Stomach (tissue), 9 donors: ENCODE data around the gene RBPJ. TPM values are rescaled to one million over a fixed set of nuclear protein-coding genes. Genes with fewer than 3 reads are reported as not detected.

Experiments
- DNase-seq, 2 donors: peaks; one replicate each; pipeline versions ENCODE4 v3.0.0 to v3.0.0-alpha.2; 2013 to 2019
- H3K27ac ChIP-seq, 5 donors: fragments of 200-600 bp in 4 of 5; sonication (generic) in 4 of 5; one replicate each; pipeline ENCODE4 v1.5.1; 2013 to 2019; ENCODE audit warnings: mild to moderate bottlenecking in 1 of 5, moderate library complexity in 1 of 5
- H3K27me3 ChIP-seq, 3 donors: fragments of 200-600 bp; sonication (generic); one replicate each; pipeline ENCODE4 v1.5.1; 2017 to 2019; ENCODE audit warnings: mixed run types in 1 of 3
- H3K36me3 ChIP-seq, 4 donors: fragments of 200-600 bp; sonication (generic); 1 replicate in 3 of 4; 2 replicates in 1 of 4; pipeline ENCODE4 v1.5.1; 2016 to 2019
- H3K4me1 ChIP-seq, 4 donors: fragments of 200-600 bp; sonication (generic); one replicate each; pipeline ENCODE4 v1.5.1; 2016 to 2019
- H3K4me3 ChIP-seq, 4 donors: fragments of 200-600 bp; sonication (generic) in 3 of 4; one replicate each; pipeline ENCODE4 v1.5.1; 2016 to 2019; ENCODE audit warnings: mild to moderate bottlenecking in 1 of 4
- H3K9me3 ChIP-seq, 4 donors: fragments of 200-600 bp; sonication (generic); one replicate each; pipeline ENCODE4 v1.5.1; 2016 to 2019
- EP300 ChIP-seq: sonication (generic); formaldehyde crosslinking; IDR thresholded peaks from one replicate; pipeline ENCODE4 v1.6.1; 2017; ENCODE audit warnings: antibody characterized with exemption
- POLR2A ChIP-seq, 4 donors: fragments of 450-650 bp; IDR thresholded peaks; one replicate each; pipeline ENCODE4 v1.6.1; 2016; ENCODE audit warnings: antibody characterized with exemption in 4 of 4, control low read depth in 2 of 4, mild to moderate bottlenecking in 1 of 4, moderate library complexity in 1 of 4
- POLR2AphosphoS5 ChIP-seq, 3 donors: sonication (generic); formaldehyde crosslinking; IDR thresholded peaks; one replicate each; pipeline ENCODE4 v1.6.1; 2016; ENCODE audit warnings: antibody characterized with exemption in 3 of 3
- WGBS, 5 donors: extraction: QIAGEN DNeasy Blood & Tissue Kit in 3 of 5; methylation state at CpG; one replicate each; pipeline versions ENCODE4 v1.1.5 to v1.1.7; 2013 to 2018; 5-methylcytosine and 5-hydroxymethylcytosine counted together
- intact Hi-C: fragments of 100-400 bp; cut with DNase I; formaldehyde crosslinking; loops from one replicate; pipeline ENCODE4 v1.15.1; 2023; ENCODE audit warnings: low total_unique reads
- polyA plus RNA-seq, 3 donors: library from polyadenylated mRNA; stranded (reverse); fragments of 200-250 nt; gene quantifications; one replicate each; pipeline ENCODE4 v1.2.3, GENCODE V29; 2013
- total RNA-seq, 5 donors: library from RNA; depleted of rRNA; stranded (reverse); fragments of >200 nt; gene quantifications; one replicate each; pipeline versions ENCODE4 v1.1.0 to v1.2.3, GENCODE V29; 2014 to 2016
- TF ChIP-seq, protein P1 (sequence below), 7 experiments: fragments of 450-650 bp in 4 of 7; fragments of 200-600 bp in 3 of 7; sonication (generic) in 3 of 7; IDR thresholded peaks; one replicate each; pipeline ENCODE4 v1.5.1; 2016 to 2019; ENCODE audit warnings: antibody characterized with exemption in 7 of 7, control low read depth in 2 of 7, mild to moderate bottlenecking in 1 of 7
- donor health status: healthy with polysubstance abuse.
- donor health status: Bipolar disorder and iron deficiency.
- donor health status: healthy.

The RBPJ gene
- total and polyA plus RNA-seq, 8 donors = 23.2 to 184 (median 45.8) TPM

DNA sequence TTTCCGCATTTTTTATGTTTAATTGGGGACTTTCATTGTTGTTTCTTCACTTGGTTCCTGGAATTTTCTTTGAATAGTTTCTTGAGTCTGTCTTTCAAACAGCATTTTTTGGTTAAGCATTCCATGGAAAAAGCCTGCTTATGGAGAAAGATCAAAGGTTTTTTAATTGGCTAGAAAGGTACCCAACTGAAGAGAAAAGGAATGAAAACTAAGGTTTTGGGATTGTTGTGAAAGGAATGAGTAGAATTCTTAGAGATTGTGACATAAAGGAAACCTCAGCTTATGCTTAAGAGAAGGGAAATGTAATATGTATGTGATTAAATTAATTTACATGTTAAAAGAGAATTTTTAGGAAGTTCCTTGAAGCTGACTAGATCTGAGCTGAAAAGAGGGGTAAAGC is 86.7 kb downstream of the RBPJ start:
- 95 to 100% (median 97%) methylated on average over 1 of the region's 1 CpG for WGBS, 5 donors
- intact Hi-C loops = no loop called here
- Histone ChIP-seq H3K4me3 (no peak overlapping the region), H3K27me3 (no peaks in the 10 kb centered on the region), H3K27ac (no peak overlapping the region), H3K36me3 (peaks cover 0 to 19% (median 13%) of the 10 kb centered on the region in 4 donors), H3K4me1 (peaks cover 0 to 27% (median 9%) of the 10 kb centered on the region in 4 donors), H3K9me3 (peaks cover 0 to 13% (median 4%) of the 10 kb centered on the region in 4 donors)
- TF ChIP-seq, protein P1, sequence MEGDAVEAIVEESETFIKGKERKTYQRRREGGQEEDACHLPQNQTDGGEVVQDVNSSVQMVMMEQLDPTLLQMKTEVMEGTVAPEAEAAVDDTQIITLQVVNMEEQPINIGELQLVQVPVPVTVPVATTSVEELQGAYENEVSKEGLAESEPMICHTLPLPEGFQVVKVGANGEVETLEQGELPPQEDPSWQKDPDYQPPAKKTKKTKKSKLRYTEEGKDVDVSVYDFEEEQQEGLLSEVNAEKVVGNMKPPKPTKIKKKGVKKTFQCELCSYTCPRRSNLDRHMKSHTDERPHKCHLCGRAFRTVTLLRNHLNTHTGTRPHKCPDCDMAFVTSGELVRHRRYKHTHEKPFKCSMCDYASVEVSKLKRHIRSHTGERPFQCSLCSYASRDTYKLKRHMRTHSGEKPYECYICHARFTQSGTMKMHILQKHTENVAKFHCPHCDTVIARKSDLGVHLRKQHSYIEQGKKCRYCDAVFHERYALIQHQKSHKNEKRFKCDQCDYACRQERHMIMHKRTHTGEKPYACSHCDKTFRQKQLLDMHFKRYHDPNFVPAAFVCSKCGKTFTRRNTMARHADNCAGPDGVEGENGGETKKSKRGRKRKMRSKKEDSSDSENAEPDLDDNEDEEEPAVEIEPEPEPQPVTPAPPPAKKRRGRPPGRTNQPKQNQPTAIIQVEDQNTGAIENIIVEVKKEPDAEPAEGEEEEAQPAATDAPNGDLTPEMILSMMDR (IDR thresholded peaks at IDR 0.05) = no peak
- no peak for TF ChIP-seq POLR2AphosphoS5 (IDR thresholded peaks at IDR 0.05)
- no peak for TF ChIP-seq POLR2A (IDR thresholded peaks at IDR 0.05)
- TF ChIP-seq EP300 = no peak
- no peak for DNase-seq

GRCh38 chr4:26410385-26411293 is 89.8 kb downstream of the RBPJ start:
- no peak for TF ChIP-seq POLR2AphosphoS5 (IDR thresholded peaks at IDR 0.05)
- TF ChIP-seq, protein P1 (IDR thresholded peaks at IDR 0.05) = peak in 4 of 7 experiments; percentile 47 to 66 (median 56)

GRCh38 chr4:26412381-26413372 is 91.9 kb downstream of the RBPJ start:
- Histone ChIP-seq H3K27ac (peak overlapping the region in 4 of 5 donors; percentile 25 to 81 (median 50)), H3K4me3 (no peak overlapping the region), H3K36me3 (peaks cover 0 to 21% (median 15%) of the 10 kb centered on the region in 4 donors), H3K27me3 (no peaks in the 10 kb centered on the region), H3K4me1 (peaks cover 8 to 34% (median 18%) of the 10 kb centered on the region in 4 donors), H3K9me3 (no peaks in the 10 kb centered on the region)
- 24 to 49% (median 33%) methylated on average over 7 of the region's 7 CpGs for WGBS, 5 donors
- peak; percentile 45 to 80 for DNase-seq
- TF ChIP-seq POLR2A (IDR thresholded peaks at IDR 0.05) (no peak), POLR2AphosphoS5 (IDR thresholded peaks at IDR 0.05) (peak in 2 of 3 donors; percentile 15 to 17)
- intact Hi-C loops = no loop called here

More at GRCh38 chr4:26410385-26411293, 89.8 kb downstream of the RBPJ start:
- H3K4me1 ChIP-seq = peaks cover 8 to 34% (median 18%) of the 10 kb centered on the region in 4 donors
- 0 to 8% (median 5%) methylated on average over 2 of the region's 2 CpGs for WGBS, 5 donors
- H3K9me3 ChIP-seq = peaks cover 0 to 13% (median 4%) of the 10 kb centered on the region in 4 donors
- peaks cover 0 to 24% (median 19%) of the 10 kb centered on the region in 4 donors for H3K36me3 ChIP-seq
- H3K27me3 ChIP-seq = no peaks in the 10 kb centered on the region
- H3K4me3 ChIP-seq = no peak overlapping the region
- no peak overlapping the region for H3K27ac ChIP-seq
- intact Hi-C loops = no loop called here
- DNase-seq = peak in 1 of 2 donors; percentile 86

- Histone ChIP-seq H3K4me3 (no peak overlapping the region), H3K4me1 (peaks cover 8 to 34% (median 18%) of the 10 kb centered on the region in 4 donors), H3K27ac (no peak overlapping the region), H3K36me3 (peaks cover 0 to 22% (median 14%) of the 10 kb centered on the region in 4 donors), H3K27me3 (no peaks in the 10 kb centered on the region), H3K9me3 (no peaks in the 10 kb centered on the region)
- DNase-seq = no peak
- intact Hi-C loops = no loop called here
- TF ChIP-seq, protein P1 (IDR thresholded peaks at IDR 0.05) = no peak
- TF ChIP-seq POLR2AphosphoS5 (IDR thresholded peaks at IDR 0.05) (no peak), EP300 (no peak), POLR2A (IDR thresholded peaks at IDR 0.05) (no peak)
- WGBS, 5 donors = 76 to 89% (median 82%) methylated on average over 3 of the region's 3 CpGs
Measured at GRCh38 chr4:26413582-26413981, 92.8 kb downstream of the RBPJ start.
